Suprapubic skin (tissue), 4 donors: ENCODE measurements around the gene CALN1.

ENCODE experiments used
- POLR2A ChIP-seq, 2 donors: fragments of 450-650 bp; IDR thresholded peaks; one replicate each; pipeline ENCODE4 v1.6.1; 2017; ENCODE audit warnings: antibody characterized with exemption in 2 of 2, mild to moderate bottlenecking in 2 of 2, moderate library complexity in 2 of 2
- POLR2AphosphoS5 ChIP-seq, 3 donors: sonication (generic); formaldehyde crosslinking; IDR thresholded peaks; one replicate each; pipeline ENCODE4 v1.6.1; 2017; ENCODE audit warnings: antibody characterized with exemption in 3 of 3
- TF ChIP-seq, protein P1 (sequence below), 2 donors: fragments of 200-600 bp in 1 of 2; fragments of 450-650 bp in 1 of 2; sonication (generic) in 1 of 2; IDR thresholded peaks; one replicate each; pipeline ENCODE4 v1.5.1; 2016 to 2019; ENCODE audit warnings: antibody characterized with exemption in 2 of 2, mild to moderate bottlenecking in 1 of 2, moderate library complexity in 1 of 2

DNA sequence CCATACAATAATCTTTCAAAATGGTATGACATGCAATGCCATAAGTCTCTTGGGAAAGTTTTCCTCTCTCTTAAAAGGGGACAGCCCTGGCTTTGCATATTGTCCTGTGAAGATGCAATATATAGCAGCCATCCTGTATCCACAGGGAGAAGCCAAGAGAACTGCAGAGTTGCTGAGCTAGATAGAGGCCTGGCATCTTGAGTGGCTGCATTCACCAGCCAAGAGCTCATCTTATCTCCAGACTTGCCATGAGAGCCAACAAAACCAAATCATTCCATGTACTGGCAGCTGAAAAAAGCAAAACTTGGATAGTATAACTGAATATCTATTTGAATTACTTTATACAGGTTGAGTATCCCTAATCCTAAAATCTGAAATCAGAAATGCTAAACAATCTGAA, 348.8 kb downstream of the CALN1 start:
- TF ChIP-seq, protein P1, sequence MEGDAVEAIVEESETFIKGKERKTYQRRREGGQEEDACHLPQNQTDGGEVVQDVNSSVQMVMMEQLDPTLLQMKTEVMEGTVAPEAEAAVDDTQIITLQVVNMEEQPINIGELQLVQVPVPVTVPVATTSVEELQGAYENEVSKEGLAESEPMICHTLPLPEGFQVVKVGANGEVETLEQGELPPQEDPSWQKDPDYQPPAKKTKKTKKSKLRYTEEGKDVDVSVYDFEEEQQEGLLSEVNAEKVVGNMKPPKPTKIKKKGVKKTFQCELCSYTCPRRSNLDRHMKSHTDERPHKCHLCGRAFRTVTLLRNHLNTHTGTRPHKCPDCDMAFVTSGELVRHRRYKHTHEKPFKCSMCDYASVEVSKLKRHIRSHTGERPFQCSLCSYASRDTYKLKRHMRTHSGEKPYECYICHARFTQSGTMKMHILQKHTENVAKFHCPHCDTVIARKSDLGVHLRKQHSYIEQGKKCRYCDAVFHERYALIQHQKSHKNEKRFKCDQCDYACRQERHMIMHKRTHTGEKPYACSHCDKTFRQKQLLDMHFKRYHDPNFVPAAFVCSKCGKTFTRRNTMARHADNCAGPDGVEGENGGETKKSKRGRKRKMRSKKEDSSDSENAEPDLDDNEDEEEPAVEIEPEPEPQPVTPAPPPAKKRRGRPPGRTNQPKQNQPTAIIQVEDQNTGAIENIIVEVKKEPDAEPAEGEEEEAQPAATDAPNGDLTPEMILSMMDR (IDR thresholded peaks at IDR 0.05) = no peak
- TF ChIP-seq POLR2A (IDR thresholded peaks at IDR 0.05) (no peak), POLR2AphosphoS5 (IDR thresholded peaks at IDR 0.05) (no peak)
